ENCODE measurements around the gene ARSB.

DNA sequence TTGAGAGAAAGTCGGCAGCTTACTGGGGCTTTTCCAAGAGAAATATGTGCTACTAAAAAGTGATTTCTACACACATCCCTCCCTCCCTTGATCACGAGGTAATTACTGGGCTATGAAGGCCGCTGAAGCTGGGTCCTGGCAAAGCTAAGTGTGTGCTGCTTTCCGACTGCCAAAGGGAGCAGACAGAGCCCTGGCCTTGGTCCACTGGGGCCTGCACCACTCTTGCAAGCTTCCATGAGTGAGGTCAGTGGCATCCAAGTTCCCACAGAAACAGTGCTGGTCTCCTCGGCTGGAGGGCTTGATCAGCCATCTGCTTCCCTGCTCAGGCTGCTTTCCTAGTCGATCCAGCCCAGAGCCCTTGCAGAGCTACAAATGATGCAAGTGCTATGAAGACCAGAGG is 181.8 kb downstream of the ARSB start:
- no peak for TF ChIP-seq JUNB (CRISPR knock-in tag; conservative IDR thresholded peaks at IDR 0.05)
- no peak for TF ChIP-seq RNF2 (IDR thresholded peaks at IDR 0.05)
- TF ChIP-seq JUND (IDR thresholded peaks at IDR 0.05; ENCODE audit: borderline replicate concordance, low read depth, low read length) = no peak
- TF ChIP-seq JUND (tag; IDR thresholded peaks at IDR 0.05; ENCODE audit: borderline replicate concordance, low read depth, low read length) = no peak
- TF ChIP-seq, protein P1, sequence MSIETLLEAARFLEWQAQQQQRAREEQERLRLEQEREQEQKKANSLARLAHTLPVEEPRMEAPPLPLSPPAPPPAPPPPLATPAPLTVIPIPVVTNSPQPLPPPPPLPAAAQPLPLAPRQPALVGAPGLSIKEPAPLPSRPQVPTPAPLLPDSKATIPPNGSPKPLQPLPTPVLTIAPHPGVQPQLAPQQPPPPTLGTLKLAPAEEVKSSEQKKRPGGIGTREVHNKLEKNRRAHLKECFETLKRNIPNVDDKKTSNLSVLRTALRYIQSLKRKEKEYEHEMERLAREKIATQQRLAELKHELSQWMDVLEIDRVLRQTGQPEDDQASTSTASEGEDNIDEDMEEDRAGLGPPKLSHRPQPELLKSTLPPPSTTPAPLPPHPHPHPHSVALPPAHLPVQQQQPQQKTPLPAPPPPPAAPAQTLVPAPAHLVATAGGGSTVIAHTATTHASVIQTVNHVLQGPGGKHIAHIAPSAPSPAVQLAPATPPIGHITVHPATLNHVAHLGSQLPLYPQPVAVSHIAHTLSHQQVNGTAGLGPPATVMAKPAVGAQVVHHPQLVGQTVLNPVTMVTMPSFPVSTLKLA (conservative IDR thresholded peaks at IDR 0.05) = no peak
- TF ChIP-seq ZFX (CRISPR knock-in tag; IDR thresholded peaks at IDR 0.05) = no peak
- TF ChIP-seq POLR2AphosphoS5 (IDR thresholded peaks at IDR 0.05; ENCODE audit: control insufficient read depth, insufficient read depth, low read depth, low read length) = no peak
- no peak for TF ChIP-seq SMC3 (conservative IDR thresholded peaks at IDR 0.05; ENCODE audit: insufficient read depth, low read depth, low read length)
- TF ChIP-seq PHB (CRISPR knock-in tag; IDR thresholded peaks at IDR 0.05) = no peak
- no peak for TF ChIP-seq SMAD4 (CRISPR knock-in tag; conservative IDR thresholded peaks at IDR 0.05)
- TF ChIP-seq, protein P2, sequence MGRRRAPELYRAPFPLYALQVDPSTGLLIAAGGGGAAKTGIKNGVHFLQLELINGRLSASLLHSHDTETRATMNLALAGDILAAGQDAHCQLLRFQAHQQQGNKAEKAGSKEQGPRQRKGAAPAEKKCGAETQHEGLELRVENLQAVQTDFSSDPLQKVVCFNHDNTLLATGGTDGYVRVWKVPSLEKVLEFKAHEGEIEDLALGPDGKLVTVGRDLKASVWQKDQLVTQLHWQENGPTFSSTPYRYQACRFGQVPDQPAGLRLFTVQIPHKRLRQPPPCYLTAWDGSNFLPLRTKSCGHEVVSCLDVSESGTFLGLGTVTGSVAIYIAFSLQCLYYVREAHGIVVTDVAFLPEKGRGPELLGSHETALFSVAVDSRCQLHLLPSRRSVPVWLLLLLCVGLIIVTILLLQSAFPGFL (CRISPR knock-in tag; IDR thresholded peaks at IDR 0.05) = no peak
- TF ChIP-seq, protein P3, sequence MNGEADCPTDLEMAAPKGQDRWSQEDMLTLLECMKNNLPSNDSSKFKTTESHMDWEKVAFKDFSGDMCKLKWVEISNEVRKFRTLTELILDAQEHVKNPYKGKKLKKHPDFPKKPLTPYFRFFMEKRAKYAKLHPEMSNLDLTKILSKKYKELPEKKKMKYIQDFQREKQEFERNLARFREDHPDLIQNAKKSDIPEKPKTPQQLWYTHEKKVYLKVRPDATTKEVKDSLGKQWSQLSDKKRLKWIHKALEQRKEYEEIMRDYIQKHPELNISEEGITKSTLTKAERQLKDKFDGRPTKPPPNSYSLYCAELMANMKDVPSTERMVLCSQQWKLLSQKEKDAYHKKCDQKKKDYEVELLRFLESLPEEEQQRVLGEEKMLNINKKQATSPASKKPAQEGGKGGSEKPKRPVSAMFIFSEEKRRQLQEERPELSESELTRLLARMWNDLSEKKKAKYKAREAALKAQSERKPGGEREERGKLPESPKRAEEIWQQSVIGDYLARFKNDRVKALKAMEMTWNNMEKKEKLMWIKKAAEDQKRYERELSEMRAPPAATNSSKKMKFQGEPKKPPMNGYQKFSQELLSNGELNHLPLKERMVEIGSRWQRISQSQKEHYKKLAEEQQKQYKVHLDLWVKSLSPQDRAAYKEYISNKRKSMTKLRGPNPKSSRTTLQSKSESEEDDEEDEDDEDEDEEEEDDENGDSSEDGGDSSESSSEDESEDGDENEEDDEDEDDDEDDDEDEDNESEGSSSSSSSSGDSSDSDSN (IDR thresholded peaks at IDR 0.05; ENCODE audit: borderline replicate concordance in 1 of 2, low read depth in 2 of 2, low read length in 2 of 2) = no peak
- TF ChIP-seq, protein P4, sequence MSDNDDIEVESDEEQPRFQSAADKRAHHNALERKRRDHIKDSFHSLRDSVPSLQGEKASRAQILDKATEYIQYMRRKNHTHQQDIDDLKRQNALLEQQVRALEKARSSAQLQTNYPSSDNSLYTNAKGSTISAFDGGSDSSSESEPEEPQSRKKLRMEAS (CRISPR knock-in tag; IDR thresholded peaks at IDR 0.05) = no peak

All from K562 (cell line).